HG02610 (cell line): ENCODE measurements around the gene ADSS1.

Experiments
- ATAC-seq: cut with Tn5 transposase; IDR thresholded peaks from one replicate; pipeline ENCODE4 v1.9.1; 2021; ENCODE audit warnings: mild to moderate bottlenecking, moderate library complexity; ENCODE audit not compliant: unreplicated experiment

ADSS1 gene

DNA sequence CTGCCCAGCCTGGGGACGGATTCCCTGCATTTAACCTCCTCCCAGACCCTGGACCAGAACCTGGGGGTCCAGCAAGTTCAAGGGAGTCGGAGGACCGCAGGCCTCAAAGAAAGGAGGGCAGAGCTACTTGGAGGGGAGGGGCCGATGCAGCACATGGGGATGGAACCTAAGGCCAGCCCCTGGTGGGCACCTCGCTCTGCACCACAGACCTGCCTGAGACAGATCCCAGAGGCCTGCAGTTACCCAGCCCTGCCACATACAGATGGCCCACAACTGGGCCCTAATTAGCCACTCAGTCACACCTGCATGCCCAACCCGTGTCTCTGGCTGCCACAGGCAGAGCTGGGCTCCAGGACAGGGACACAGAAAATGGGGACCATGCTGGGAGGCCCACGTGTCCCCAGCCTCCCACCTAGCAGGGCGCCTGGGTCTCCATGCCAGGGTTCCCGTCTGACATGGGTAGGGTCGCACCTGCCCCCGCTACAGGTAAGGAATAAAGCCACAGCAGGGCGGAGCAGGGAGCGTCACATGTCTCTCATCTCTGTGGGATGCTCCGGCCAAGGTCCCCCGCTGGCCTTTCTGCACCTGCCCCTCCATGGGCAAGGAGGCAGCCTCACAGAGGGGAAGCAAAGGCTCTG lies 54.8 kb downstream of the ADSS1 start:
- no peak for ATAC-seq

GRCh38 chr14:104779776-104780512 lies 55.9 kb downstream of the ADSS1 start:
- no peak for ATAC-seq

- ATAC-seq = no peak
Observed at GRCh38 chr14:104780513-104781030, 56.5 kb downstream of the ADSS1 start.

DNA sequence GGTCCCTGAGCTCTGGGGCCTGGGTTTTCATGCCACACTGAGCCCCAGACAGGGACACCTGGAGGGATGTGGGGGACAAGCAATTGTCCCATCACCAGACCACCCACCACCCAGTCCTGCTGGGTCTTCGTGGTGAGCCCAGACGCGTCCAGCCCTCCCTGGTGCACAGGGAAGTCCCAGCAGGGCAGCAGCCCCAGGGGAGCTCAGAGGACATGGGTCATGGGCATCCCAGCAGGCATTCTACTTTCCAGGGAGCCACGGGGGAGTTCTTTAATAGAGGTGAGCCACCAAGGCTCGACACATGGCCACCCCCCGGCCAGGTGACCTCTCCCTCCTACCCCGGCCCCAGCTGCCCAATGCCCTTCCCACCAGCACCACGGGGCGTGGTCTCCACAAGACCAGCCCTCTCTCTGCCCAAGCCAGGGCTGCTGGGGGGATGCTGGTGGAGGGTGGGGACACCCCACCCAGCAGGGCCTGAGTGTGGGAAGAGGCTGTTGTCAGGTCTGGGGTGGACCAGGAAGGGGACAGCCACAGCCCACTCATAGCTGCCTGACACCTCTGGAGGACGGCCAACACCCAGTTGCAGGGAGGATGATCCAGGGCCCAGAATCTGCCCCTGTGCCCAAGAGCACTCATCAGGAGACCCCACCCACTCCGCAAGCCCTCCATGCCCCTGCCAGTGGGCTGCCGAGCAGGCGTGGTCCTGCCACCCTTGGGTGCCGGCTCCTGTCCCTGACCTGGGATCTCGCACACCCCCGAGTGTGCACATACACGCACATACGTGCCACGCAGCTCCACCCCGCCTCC lies 57.4 kb downstream of the ADSS1 start:
- ATAC-seq = no peak

DNA sequence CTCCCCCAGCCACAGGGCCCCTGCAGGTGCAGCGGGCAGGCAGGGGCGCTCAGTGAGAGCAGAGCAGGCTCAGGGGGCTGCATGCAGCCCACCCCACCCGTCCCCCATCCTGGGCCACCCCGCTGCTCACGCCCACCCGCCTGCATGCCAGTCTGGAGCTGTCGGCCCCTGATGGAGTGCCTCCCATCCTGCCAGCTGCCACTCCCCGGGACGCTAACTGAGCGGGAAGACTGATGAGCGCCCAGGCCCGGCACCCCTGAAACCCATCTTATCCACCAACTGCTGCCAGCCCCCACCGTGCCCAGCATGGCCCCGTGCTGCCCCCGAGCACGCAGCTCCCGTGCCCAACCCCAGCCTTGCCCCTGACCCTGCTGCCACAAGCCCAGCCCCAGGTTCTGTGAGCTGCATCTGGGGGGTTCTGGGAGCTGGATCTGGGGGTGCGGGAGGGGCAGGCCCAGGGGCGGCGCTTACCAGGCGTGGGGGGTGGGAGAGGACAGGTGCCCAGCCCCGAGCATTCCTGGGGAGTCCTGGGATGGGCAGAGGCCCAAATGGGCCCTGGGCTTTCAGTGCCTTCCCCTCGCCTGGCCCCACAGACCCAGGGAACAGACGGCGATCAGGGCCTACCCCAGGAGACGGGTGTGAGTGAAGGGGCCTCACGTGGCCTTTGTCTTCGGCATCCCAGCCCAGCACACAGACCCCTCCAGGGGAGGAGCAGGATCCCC lies 58.2 kb downstream of the ADSS1 start:
- no peak for ATAC-seq

DNA sequence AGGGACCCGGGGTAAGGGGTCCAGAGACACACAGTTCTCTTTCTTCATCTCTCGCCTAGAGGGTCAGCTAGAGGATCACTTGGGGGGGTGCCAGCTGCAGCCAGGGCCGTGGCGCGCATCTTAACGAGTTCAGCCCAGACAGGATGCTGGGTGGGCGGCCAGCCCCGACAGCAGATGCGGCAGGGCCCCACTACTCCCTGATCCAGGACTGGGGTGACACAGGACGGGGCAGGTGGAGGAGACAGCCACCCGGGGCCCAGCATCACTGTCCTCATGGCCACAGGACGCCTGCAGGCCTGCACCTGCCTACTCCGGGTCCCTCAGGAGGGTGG lies 58.7 kb downstream of the ADSS1 start:
- ATAC-seq = no peak

GRCh38 chr14:104783484-104784217 lies 59.6 kb downstream of the ADSS1 start:
- no peak for ATAC-seq

DNA sequence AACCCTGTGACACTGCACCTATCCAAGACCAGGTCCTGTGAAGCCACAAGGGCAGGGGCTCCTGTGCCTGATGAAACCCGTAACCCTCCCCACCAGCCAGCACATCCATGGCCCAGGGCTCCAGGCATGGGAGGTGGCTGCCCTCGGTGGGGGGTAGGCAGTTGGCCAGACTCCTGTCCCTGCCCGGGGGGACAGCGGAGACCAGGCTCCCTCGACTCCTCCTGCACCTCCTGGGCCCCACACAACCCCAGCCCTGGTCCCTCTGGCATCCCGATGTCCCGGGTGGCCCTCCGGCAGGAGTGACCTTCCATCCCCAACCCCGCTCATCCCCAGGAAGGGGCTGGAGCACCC lies 60.2 kb downstream of the ADSS1 start:
- ATAC-seq = no peak

DNA sequence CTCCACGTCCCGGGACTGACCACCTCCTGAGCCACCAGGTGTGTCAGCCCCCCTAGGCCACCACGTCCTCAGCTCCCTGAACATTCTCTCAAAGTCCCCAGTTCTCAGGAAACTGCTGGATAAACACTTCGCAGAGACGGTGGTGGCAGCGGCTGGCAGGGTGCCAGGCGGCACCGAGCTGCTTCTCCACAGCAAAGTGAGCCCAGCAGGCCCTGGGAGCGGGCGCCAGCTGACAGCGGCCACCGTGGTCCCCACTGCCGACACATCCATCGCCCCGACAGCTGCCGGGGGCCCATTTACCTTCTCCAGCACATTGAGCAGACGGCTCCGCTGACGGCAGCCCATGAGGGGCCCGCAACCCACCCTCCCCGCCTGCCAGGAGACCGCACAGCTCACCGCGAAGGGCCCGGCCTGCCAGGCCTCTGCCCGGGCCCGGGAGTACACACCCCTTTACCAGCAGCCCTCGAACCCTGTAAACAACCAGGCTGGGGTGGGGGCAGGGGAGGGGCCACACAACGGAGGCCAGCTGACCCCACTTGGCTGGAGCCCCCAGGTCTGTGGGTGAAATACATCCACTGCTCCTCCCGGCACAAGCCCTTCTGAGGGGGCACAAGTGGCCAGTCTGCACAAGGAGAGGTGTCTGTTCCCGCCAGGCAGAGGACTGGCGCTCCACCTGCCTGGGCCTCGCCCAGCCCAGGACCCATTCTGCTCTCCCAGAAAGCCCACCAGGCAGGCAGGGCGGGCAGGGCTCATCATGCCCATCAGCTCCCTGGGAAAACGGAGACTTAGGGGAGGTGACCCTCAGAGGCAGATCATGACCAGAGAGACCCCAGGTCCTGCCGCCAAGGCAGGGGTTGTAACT lies 61.0 kb downstream of the ADSS1 start:
- ATAC-seq = no peak

DNA sequence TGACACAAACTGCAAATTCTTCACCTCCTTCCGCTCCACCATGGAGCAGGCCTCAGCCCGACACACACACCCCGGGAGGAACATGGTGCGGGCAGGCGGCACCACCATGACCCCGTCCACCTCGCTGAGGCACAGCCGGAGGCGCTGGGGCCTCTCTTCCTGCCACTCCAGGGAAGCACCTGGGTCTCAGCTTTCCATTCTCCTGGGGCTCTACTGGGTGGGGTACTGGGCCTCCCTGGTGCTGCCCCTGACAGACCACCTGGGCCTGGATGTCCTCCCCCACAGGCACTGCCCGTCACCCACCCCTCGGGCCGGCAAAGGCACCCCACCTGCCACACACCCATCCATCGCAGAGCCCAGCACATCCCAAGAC lies 61.7 kb downstream of the ADSS1 start:
- ATAC-seq = no peak

- no peak for ATAC-seq
Observed at GRCh38 chr14:104786091-104786586, 62.1 kb downstream of the ADSS1 start.

GRCh38 chr14:104786726-104787675 lies 63.0 kb downstream of the ADSS1 start:
- ATAC-seq = no peak

DNA sequence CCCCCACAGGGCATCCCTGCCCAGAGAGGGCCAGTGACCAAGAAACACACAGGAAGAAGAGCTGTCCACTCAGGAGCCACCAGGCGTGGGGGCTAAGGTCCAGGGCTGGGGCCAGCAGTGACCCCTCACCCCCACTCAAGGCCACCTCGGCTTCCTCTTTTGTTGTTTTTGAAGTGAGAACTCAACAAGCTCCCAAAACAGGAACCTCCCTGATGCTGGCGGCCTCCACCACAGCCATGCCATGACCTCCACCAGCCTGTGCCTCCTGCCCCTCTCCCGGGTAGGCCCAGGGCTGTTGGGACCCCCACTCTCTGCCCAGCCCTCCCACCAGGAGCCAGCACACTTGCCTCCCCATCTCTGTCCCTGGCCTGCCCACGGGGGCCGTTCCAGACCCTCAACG lies 63.7 kb downstream of the ADSS1 start:
- ATAC-seq = no peak

DNA sequence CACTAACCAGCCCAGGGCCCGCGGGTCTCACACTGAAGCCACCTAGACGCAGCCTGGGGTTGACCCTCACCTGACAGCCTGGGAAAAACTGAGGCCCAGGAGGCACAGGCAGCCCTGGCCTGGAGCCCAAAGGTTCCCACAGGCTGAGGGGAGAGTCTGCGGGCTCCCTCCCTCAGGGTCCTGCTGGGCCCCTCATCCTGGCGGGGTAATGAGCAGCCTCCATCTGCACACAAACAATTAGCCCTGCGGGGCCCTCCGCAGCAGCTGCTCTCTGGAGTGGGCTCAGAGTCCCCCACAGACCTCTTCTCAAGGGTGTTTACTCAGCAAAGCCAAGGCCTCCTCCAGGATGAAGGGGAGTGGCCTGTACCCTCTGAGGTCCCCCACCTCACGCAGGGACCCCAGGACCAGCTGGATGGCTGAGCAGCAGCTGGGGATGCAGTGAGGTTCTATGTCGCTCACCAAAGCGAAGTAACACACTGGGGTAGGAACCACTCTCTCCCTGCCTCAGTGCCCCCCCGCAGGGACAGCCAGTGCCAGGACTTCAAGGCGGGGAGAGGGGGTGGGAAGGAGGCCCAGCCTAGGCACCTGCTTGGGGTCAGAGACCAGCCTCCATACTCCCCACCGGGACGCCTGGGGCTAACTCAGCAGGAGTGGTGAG lies 64.3 kb downstream of the ADSS1 start:
- ATAC-seq = no peak

- no peak for ATAC-seq
Observed at GRCh38 chr14:104788873-104789663, 65.0 kb downstream of the ADSS1 start.

DNA sequence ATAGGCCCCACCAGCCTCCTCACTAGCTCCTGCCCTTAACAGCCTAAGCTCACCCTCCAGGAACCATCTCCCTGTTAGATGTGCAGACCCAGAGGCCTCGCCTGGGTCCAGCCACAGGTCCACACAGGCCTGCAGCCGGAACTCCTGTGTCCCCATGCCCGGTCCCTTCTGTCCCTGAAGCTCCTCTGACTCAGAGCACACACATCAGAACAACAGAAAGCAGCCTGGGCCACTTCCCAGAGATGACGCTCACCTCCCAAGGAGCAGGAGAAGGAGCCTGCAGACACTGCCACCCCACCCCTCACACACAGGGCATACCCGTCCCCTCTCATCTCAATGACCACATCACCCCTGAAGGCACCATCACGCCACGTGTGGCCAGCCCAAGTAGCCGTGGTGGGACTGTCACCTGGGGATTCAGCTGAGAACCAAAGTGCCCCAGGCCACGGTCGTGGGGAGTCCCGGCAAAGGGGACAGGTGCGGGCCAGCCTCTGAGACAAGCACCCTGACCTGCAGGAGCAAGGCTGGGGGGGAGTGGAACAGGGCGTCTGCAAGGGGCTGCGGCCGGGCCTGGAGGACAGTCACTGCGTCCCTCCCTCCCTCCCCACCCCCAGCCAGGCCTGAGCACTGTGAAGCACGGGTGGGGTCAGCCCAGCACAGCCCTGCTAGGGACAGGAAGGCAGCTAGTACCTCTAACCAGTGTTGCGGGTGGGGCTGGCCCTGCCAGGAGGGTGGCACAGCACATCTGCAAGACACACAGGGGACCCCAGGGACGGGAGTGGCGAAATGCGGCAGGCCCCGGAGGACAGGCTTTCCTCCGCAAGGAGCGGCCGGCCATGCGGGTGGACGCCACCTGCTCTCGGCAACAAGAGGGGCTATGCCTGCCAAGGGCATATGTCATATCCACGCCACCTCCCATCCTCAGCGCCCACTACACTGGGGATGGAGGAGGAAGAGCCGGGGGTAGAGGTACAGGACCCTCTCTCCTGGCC lies 66.0 kb downstream of the ADSS1 start:
- no peak for ATAC-seq
